ENCODE measurements around the gene KCNB1.

DNA sequence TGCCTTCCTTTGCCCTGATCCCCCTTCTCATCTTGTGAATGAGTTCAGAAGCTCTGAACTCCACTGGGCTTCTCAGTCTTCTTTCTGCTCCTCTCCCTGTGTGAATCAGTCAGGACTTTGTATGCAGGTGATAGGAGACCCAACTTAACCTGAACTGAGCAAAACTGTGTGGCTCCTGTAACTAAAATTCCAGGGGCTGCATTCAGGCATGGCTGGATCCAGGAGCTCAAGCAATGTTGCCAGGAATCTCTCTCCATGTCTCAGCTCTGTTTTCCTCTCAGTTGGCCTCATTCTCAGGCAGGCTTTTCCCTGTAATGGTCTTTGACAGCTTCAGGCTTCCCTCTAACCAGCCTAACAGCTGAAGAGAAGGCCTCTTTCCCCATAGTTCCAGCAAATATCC, 153.7 kb downstream of the KCNB1 start:
- TF ChIP-seq POLR2AphosphoS5 (IDR thresholded peaks at IDR 0.05) = no peak
- TF ChIP-seq, protein P1, sequence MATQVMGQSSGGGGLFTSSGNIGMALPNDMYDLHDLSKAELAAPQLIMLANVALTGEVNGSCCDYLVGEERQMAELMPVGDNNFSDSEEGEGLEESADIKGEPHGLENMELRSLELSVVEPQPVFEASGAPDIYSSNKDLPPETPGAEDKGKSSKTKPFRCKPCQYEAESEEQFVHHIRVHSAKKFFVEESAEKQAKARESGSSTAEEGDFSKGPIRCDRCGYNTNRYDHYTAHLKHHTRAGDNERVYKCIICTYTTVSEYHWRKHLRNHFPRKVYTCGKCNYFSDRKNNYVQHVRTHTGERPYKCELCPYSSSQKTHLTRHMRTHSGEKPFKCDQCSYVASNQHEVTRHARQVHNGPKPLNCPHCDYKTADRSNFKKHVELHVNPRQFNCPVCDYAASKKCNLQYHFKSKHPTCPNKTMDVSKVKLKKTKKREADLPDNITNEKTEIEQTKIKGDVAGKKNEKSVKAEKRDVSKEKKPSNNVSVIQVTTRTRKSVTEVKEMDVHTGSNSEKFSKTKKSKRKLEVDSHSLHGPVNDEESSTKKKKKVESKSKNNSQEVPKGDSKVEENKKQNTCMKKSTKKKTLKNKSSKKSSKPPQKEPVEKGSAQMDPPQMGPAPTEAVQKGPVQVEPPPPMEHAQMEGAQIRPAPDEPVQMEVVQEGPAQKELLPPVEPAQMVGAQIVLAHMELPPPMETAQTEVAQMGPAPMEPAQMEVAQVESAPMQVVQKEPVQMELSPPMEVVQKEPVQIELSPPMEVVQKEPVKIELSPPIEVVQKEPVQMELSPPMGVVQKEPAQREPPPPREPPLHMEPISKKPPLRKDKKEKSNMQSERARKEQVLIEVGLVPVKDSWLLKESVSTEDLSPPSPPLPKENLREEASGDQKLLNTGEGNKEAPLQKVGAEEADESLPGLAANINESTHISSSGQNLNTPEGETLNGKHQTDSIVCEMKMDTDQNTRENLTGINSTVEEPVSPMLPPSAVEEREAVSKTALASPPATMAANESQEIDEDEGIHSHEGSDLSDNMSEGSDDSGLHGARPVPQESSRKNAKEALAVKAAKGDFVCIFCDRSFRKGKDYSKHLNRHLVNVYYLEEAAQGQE (IDR thresholded peaks at IDR 0.05; ENCODE audit: borderline replicate concordance) = no peak
- TF ChIP-seq, protein P2, sequence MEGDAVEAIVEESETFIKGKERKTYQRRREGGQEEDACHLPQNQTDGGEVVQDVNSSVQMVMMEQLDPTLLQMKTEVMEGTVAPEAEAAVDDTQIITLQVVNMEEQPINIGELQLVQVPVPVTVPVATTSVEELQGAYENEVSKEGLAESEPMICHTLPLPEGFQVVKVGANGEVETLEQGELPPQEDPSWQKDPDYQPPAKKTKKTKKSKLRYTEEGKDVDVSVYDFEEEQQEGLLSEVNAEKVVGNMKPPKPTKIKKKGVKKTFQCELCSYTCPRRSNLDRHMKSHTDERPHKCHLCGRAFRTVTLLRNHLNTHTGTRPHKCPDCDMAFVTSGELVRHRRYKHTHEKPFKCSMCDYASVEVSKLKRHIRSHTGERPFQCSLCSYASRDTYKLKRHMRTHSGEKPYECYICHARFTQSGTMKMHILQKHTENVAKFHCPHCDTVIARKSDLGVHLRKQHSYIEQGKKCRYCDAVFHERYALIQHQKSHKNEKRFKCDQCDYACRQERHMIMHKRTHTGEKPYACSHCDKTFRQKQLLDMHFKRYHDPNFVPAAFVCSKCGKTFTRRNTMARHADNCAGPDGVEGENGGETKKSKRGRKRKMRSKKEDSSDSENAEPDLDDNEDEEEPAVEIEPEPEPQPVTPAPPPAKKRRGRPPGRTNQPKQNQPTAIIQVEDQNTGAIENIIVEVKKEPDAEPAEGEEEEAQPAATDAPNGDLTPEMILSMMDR (IDR thresholded peaks at IDR 0.05; ENCODE audit: poor library complexity, severe bottlenecking) = no peak
- no peak for TF ChIP-seq RAD21 (conservative IDR thresholded peaks at IDR 0.05)
- no peak for TF ChIP-seq EZH2 (IDR thresholded peaks at IDR 0.05; ENCODE audit: borderline replicate concordance, insufficient read depth, low read length, poor library complexity, severe bottlenecking)
- TF ChIP-seq EP300 (conservative IDR thresholded peaks at IDR 0.05; ENCODE audit: poor library complexity, severe bottlenecking) = no peak
- no peak for TF ChIP-seq TAF1 (IDR thresholded peaks at IDR 0.05; ENCODE audit: low read depth)
- no peak for TF ChIP-seq MXI1 (conservative IDR thresholded peaks at IDR 0.05; ENCODE audit: poor library complexity, severe bottlenecking)
- TF ChIP-seq SMC3 (conservative IDR thresholded peaks at IDR 0.05; ENCODE audit: poor library complexity) = no peak
